DND-41 (cell line): Measurements from ENCODE around the gene GALNT13.

ENCODE experiments used
- EZH2 ChIP-seq: IDR thresholded peaks from 3 replicates; pipeline ENCODE4 v1.6.1; 2012; ENCODE audit warnings: borderline replicate concordance, low read depth, mild to moderate bottlenecking, moderate library complexity, low read length, inconsistent platforms; ENCODE audit not compliant: severe bottlenecking
- TF ChIP-seq, protein P1 (sequence below): IDR thresholded peaks from 2 replicates; pipeline ENCODE4 v1.5.1; 2012; ENCODE audit warnings: borderline replicate concordance, low read length, moderate library complexity, mild to moderate bottlenecking; ENCODE audit not compliant: poor library complexity, severe bottlenecking; ENCODE audit errors: extremely low read depth

DNA sequence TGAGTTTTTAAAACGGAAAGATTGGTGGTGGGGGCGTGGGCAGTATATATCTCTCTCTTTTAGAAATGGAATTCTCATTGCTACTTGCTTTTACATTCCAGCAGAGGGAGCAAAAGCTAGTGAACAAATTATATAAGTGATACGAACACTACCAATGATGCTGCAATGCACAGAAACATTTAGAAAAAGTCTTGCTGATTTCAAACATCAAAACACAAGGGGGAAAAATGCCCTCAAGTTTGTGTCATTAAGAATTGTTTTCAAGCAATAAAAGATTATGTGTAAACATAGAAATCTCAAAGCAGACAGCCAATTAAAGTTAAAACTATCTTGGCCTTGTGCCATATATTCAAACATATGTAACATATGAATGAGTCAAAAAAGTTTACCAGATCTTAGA, 530.5 kb downstream of the GALNT13 start:
- TF ChIP-seq, protein P1, sequence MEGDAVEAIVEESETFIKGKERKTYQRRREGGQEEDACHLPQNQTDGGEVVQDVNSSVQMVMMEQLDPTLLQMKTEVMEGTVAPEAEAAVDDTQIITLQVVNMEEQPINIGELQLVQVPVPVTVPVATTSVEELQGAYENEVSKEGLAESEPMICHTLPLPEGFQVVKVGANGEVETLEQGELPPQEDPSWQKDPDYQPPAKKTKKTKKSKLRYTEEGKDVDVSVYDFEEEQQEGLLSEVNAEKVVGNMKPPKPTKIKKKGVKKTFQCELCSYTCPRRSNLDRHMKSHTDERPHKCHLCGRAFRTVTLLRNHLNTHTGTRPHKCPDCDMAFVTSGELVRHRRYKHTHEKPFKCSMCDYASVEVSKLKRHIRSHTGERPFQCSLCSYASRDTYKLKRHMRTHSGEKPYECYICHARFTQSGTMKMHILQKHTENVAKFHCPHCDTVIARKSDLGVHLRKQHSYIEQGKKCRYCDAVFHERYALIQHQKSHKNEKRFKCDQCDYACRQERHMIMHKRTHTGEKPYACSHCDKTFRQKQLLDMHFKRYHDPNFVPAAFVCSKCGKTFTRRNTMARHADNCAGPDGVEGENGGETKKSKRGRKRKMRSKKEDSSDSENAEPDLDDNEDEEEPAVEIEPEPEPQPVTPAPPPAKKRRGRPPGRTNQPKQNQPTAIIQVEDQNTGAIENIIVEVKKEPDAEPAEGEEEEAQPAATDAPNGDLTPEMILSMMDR: peak; percentile 33
- TF ChIP-seq EZH2: no peak
